Umbilical cord (tissue), 2 donors: ENCODE results near the gene ASXL1. TPM values are rescaled to one million over a fixed set of nuclear protein-coding genes. Genes with fewer than 3 reads are reported as not detected.
"Not testable (repeated sequence)": the region's sequence is repeated elsewhere in the genome, so short reads cannot be mapped to it uniquely, and the experiment has no call there.

Experiments used
- DNase-seq: peaks from one replicate; pipeline ENCODE4 v3.0.0-alpha.2; 2015; ENCODE audit warnings: low spot score
- total RNA-seq: library from RNA; depleted of rRNA; stranded (reverse); fragments of >200 nt; gene quantifications from one replicate; pipeline ENCODE4 v1.2.3, GENCODE V29; 2014; ENCODE audit warnings: low replicate concordance; ENCODE audit not compliant: insufficient read depth

Gene ASXL1
- total RNA-seq, 1 donor from 2014 or later, result 134 TPM

DNA sequence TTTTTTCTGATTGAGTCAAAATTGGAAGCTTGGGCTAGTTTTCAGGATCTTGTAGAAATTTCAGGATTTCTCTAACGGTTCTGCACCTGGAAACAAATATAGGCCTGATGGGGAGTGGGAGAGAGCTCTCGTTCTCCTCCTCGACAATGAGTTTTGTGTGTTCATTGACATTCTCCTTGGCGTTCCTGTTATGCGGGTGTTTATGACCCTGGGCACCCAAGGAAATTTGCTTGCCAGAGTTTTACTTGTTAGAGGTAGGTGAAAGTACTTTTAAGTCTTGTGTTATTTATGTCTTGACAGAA lies 2.2 kb downstream of the ASXL1 start:
- no peak for DNase-seq

DNA sequence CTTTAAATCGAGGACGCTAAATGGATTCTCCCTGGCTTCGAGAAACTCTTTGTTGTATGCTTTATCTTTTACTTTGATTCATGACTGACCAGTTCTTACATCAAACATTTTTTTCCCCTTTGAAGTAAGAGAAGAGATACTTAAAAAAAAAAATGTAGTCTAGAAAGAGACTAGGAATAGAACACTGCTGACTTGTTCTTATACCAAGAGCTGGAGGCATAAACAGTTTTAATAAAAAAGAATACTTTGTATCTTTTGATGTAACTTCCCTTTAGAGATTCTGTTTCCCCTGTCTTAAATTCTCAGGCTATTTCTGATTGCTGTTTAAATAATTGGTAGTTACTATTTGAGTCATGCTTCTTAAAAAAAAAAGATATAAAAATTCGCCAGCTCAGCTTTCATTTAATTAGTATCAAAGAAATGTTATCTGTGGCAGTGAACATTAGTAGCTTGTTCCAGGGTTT lies 4.8 kb downstream of the ASXL1 start:
- peak; percentile 80 for DNase-seq

DNA sequence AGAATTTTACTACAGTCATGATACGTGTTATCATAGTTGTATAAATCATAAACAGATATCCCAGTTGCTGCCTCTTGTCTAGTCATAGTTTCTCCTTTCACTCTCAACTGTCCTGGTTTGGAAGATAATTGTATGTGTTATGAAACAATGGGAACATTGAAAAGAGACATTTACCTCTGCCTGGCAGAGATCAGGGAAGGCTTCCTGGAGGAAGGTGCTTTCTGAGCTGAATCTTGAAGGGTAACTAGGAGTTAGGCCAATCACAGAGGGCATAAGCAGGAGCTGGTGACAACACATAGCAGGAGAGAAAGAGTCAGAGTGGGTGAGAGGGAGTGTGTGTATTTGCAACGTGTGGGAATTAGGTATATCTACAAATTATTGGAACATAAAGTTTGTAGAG lies 5.4 kb downstream of the ASXL1 start:
- no peak for DNase-seq

DNA sequence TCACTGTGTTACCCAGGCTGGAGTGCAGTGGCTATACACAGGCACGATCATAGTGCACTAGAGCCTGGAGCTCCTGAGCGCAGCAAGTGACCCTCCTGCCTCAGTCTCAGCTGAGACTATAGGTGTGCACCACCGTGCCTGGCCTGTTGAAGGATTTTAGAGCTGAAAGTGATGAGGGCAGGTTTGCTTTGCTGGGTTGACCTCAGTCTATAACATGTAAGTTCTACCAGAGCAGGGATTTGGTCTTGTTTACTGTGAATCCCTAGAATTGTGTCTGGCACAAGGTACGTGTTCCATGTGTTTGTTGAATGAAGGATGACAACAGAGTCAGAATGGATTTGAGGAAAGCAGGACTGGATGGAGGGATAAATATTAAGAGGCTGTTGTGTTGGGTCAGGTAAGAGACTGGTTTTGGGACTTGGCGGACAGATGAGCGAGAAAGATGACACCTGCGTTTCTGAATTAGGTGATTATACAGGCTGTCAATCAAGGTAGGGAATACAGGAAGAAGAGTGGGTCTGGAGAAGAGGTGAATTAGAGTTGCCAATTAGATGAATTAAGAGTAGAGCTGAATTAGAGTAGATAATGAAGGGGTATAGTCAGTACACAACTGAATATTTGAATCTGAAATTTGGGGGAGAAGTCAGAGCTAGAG lies 6.5 kb downstream of the ASXL1 start:
- DNase-seq, result no peak

DNA sequence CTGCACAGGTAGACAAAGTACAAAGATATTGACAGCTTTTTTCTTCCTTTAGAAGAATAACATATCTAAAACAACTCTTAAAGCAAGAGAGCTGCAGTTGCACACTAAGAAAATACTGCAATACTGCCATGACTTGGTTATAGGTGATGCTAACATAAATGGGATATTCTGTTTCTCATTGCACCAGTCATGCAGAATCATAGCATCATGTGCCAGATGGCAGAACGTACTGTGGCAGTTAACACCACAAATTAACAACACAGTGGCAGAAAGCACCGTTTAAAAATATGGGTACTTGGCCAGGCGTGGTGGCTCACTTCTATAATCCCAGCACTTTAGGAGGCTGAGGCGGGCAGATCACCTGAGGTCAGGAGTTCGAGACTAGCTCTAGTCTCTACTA lies 7.4 kb downstream of the ASXL1 start:
- no peak for DNase-seq

DNA sequence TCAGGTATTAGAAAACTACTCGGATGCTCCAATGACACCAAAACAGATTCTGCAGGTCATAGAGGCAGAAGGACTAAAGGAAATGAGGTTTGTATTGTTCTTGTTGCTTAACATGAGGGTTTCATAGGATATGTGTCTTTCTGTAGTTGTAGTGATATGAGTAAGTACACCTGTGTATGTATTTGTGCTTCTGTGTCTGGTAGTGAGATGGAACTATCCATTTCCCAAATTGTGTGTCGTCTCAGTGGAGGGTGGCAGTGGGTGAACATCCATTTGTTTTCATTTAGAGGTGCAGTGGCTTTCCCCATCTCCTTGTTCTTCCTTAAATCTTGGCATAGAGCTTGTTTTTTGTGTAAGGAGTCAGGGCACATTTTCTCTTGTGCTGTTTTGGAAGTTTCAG lies 8.2 kb downstream of the ASXL1 start:
- no peak for DNase-seq

DNA sequence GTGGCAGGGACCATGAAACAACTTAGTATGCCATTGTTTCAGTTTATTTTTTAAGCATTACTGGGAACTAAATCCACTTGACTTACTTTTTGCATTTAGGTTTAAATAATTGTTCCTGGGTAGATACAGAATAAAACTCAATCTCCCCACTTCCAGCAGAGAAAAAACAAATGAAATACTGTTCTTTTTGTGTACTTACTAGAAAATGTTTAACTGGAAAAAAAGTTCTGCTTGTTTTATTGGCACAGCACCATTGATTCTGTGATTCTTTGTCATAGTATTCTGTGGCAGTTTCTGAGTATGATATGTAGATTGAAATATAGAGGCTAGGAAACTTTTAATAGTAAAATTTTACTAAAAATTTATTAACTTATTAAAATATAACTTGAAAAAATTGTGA lies 10.2 kb downstream of the ASXL1 start:
- DNase-seq, result no peak

DNA sequence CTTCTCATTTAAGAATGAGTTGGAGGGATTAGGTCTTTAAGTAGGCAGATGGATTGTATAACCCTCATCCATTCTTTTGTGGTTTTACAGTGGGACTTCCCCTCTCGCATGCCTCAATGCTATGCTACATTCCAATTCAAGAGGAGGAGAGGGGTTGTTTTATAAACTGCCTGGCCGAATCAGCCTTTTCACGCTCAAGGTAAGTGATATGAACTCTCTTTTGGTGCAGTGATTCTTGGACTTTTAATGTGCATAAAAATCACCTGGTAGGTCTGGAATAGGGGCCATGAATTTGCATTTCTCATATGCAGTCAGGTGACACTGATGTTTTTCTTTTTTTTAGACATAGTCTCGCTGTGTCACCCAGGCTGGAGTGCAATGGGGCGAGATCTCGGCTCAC lies 10.8 kb downstream of the ASXL1 start:
- DNase-seq, result no peak

DNA sequence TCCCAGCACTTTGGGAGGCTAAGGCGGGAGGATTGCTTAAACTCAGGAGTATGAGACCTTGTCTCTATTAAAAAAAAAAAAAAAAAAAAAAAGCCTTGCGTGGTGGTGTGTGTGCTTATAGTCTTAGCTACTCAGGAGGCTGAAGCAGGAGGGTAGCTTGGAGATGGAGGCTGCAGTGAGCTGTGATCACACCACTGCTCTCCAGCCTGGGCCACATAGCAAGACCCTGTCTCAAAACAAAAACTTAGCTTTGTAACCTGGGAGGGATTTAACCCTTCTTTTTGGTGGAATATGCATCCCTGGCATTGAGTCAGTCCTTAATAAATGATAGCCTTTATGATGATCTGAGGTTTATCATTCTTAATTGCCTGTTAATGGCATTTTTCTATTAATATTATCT lies 12.8 kb downstream of the ASXL1 start:
- DNase-seq, result no peak

DNA sequence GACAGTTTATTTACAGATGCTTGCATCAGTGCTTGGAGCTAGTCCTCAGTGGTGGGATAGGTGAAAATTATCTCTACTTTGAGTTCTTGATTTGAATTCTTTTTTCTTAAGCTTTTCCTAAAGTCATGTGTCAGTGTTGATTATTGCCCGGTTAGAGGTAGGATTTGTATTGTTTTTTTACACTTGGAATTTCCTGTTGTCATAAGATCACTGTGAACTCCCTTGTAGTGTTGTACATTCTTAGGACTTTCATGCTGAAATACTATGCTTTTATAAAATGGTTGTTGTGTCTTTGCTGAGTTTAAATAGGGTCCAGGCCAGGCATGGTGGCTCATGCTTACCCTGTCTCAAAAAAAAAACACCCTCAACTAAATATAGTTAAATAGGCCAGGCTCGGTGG lies 20.3 kb downstream of the ASXL1 start:
- DNase-seq, result no peak

DNA sequence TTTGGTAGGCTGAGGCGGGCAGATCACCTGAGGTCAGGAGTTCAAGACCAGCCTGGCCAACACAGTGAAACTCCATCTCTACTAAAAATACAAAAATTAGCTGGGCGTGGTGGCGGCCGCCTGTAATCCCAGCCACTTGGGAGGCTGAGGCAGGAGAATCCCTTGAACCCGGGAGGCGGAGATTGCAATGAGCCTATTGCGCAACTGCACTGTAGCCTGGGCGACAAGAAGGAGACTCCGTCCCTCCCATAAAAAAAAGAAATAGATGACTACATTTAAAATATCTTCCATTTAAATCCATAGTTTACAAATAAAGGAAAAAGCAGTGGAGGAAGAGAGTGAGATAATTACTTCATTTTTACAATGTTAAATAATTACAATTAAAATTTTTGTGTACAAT lies 21.9 kb downstream of the ASXL1 start:
- DNase-seq, result not testable (repeated sequence)

DNA sequence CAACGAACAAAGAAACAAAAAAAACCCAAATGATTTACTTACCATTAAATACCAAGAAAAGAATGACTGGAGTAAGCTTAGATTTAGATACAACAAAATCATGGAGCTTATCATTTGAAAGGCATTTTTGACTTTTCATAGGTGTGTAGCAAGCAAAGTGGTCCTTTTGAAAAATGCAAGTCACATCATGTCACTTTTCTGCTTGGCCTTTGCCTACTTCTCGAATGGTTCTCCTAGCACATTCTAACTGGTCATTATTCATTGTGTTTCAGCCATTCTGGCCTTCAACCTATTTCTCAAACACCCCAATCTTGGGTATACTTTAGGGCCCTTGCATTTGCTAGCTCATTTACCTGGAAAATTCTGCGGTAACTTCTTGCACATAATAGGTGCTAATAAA lies 22.6 kb downstream of the ASXL1 start:
- DNase-seq, result no peak

DNA sequence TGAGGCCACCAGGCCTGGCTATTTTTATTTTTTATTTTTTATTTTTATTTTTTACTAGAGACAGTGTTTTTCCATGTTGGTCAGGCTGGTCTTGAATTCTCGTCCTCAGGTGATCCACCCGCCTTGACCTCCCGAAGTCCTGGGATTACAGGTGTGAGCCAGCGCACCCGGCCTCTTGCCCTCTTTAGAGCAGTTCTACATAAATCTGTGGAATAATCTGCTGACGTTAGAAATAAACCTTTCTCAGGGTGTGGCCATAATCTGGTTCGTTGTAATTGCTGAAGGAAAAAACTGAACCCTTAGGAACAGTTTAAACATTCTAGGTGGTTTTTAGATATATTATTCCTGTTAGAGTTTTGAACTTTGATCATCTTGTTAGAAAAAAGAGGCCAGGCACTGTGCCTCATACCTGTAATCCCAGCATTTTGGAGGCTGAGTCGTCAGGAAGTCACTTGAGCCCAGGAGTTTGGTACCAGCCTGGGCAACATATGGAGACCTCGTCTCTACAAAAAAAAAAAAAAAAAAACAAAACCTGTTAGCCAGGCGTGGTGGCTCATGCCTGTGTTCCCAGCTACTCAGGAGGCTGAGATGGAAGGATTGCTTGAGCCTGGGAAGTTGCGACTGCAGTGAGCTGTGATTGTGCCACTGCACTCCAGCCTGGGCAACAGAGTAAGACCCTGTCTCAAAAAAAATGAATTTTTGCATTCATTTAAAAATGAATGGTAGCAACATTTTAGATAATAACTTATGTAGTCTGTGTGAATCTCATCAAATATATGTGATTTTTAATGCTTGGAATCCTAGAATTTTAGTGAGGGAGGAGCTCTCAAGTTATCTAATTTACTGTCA lies 24.2 kb downstream of the ASXL1 start:
- no peak for DNase-seq

DNA sequence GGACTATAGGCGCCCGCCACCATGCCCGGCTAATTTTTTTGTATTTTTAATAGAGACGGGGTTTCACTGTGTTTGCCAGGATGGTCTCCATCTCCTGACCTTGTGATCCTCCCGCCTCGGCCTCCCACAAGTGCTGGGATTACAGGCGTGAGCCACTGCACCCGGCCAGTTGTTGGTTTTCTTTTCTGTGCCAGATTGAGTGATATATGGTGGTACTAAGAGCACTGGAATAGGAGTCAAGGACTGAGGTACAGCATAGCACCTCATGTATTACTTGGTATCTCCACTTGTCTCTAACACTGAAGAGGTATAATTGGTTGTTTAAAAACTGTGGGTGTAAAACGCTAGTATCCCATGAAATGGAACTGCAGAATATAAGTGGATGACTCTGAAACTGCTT lies 25.3 kb downstream of the ASXL1 start:
- DNase-seq, result not testable (repeated sequence)

DNA sequence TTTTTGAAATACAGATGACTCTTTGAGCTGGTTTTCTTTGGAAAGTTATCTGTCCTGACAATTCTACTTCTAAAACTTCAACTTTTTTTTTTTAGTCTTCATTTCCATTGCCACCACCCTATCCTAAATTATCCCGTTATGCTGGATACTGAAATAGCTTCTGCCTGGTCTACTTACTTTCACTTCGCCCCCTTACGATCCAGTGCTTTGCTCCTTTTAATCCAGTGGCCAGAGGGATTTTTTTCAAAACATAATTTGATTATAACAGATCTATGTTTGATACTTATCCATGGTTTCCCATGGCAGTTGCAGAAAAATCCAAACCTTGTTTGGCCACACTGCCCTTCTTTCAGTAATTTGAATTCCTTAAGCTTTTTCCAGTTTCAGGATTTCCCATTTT lies 27.4 kb downstream of the ASXL1 start:
- DNase-seq, result no peak

DNA sequence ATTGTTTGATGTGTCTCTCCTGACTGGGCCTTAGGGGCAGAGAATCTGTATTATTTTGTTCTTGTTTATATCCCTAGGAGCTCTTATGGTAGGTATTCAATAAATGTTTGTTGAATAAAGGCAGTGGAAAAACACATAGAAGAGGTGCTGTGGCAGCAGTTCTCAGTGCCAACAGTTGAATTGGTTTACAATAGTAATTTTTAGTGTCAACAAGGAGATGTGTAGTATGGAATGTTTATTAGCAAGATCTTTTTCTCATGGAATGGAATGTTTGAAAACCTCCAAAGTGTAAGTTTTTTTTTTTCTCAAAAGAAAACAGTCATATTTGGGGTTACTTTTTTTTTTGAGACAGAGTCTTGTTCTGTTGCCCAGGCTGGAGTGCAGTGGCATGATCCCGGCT lies 28.0 kb downstream of the ASXL1 start:
- no peak for DNase-seq

DNA sequence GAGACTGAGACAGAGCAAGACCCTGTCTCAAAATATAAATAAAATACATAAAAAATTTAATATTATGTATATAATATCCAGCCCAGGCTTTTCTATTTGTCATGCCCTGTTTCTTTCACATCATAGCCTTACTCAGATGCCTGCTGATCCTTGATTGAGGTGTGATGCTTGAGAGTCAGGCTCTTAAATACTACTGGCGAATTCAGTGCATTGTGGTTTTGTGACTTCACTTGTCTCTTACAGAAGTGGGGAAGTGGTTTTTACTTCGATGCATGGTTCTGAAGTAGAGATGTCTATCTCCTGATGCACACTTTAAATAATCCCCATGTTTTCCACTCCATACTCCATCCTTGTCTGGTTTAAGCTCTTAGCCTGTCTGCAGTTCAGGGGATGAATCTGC lies 29.1 kb downstream of the ASXL1 start:
- no peak for DNase-seq

DNA sequence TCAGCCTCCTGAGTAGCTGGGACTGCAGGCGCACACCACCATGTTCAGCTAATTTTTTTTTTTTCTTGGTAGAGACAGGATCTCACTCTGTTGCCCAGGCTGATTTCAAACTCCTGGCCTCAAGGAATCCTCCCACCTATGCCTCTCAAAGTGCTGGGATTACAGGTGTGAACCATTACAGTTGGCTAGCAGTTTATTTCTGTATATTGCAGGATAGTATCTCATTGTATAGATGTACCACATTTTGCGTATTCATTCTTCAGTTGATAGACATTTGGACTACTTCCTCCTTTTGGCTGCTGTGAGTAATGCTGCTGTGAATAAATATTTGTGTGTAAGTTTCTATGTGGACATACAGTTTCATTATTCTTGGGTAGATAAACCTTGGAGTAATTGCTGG lies 32.9 kb downstream of the ASXL1 start:
- DNase-seq, result no peak

DNA sequence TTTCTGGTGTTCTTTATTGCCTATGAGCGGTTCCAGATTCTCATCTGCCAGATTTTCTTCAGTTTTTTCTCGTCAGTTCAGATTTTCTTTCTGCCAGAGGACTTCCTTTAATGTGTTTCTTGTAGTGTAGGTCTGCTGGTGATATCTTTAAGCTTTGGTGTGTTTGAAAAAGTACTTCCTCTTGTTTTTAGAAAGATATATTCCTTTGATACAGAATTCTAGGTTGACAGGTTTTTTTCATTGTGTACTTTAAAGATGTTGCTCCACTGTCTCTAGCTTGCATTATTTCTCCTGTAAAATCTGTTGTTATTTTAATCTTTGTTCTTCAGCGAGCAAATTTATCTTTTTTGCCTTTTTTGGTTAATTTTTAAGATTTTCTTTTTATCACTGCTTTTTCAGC lies 36.9 kb downstream of the ASXL1 start:
- no peak for DNase-seq

DNA sequence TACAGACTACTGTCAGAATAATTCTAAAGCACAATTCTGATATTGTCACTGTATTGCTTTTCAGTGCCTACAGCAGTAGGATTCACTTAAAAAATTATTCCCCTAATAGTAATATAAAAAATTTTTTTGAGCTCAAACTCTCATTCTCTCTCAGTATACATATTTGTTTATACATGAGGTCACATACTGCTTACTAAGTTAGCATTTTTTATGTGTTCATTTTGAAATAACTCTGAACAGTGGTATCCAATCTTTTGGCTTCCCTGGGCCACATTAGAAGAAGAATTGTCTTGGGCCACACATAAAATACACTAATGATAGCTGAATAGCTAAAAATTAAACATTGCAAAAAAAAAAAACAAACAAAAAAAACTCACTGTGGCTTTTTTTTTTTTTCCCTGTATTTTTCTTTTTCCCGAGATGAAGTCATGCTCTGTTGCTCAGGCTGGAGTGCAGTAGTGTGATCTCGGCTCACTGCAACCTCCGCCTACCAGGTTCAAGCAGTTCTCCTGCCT lies 38.6 kb downstream of the ASXL1 start:
- DNase-seq, result no peak

DNA sequence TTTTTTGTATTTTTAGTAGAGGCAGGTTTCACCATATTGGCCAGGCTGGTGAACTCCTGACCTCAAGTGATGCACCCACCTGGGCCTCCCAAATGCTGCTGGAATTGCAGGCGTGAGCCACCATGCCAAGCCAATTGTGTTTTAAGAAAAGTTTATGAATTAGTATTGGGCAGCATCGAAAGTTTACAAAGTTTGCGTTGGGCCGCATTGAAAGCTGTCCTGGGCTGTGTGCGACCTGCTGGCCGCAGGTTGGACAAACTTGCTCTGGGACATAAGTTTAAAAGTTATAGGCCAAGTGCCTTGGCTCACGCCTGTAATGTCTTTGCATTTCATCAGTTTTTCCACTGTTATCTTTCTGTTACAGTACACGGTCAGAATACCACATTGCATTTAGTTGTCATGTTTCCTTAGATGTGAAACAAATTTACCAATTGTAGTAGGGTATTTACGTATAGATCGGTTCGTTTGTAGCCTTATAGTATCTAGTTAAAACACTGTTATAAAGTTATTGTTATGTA lies 39.5 kb downstream of the ASXL1 start:
- no peak for DNase-seq

DNA sequence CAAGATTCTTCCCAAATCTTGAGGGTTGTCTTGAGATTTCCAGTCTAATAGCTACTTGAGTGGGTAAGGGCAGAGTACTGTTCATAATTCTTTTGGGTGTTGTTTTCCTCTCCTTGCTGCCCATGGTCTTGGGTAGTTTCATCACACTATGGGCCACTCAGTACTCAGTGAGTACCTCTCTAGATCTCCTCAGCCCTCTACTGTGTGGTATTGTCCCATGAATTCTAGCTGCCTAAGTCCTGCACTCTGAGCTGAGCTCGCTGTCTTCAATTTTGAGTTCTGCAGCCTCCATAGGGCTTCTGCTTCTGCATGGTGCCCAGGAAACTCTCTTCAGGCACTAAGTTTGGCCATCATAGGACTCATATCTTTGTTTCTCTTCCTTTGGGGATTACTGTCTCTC lies 42.3 kb downstream of the ASXL1 start:
- no peak for DNase-seq

DNA sequence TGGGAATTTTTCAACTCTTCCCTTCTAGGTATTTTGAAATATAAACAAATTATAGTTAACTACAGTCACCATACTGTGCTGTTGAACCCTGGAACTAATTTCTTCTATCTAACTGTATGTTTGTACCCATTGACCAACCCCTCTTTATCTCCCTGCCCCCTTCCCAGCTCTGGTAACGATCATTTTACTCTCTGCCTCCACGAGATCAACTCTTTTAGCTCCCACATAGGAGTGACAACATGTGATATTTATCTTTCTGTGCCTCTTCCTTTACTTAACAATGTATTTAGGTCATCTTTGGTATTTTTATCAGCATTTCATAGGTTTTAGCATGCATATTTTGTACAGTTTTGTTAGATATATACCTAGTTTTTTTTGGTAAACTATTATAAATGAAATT lies 45.9 kb downstream of the ASXL1 start:
- DNase-seq, result no peak
